HL-60 (cell line): ENCODE data around the gene ADD2.

Experiments
- CTCF ChIP-seq: IDR thresholded peaks from one replicate; pipeline ENCODE4 v1.5.1; 2011; ENCODE audit warnings: low read length, control low read depth, inconsistent platforms; ENCODE audit not compliant: insufficient read depth
- GABPA ChIP-seq: IDR thresholded peaks from 2 replicates; pipeline ENCODE4 v1.6.1; 2012; ENCODE audit warnings: low read depth
- REST ChIP-seq: IDR thresholded peaks from 2 replicates; pipeline ENCODE4 v1.6.1; 2012; ENCODE audit warnings: low read depth; ENCODE audit not compliant: insufficient replicate concordance

DNA sequence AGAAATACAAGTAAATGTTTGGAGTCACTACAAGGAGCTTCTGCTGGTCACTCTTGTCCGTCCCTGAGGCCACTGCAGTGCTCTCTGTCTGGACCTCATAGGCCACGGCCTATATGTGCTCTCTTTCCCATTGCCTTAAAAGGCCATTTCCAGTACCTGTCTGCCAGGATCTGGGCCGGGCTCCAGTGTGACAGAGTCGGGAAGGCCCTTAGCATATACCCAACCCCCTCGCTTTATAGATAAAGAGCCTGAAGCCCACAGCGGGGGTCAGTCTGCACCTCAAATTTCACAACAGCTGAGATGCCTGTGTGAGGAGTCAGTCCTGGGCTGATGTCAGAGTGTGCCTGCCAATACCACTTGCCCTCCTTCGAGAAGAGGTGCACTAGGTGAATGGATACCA is 39.9 kb downstream of the ADD2 start:
- TF ChIP-seq CTCF (no peak), GABPA (no peak), REST (no peak)
